Measurements from ENCODE around the gene PER1.
A peak's percentile ranks its signal among the peaks of the same experiment; 100 is the strongest.

The PER1 gene

DNA sequence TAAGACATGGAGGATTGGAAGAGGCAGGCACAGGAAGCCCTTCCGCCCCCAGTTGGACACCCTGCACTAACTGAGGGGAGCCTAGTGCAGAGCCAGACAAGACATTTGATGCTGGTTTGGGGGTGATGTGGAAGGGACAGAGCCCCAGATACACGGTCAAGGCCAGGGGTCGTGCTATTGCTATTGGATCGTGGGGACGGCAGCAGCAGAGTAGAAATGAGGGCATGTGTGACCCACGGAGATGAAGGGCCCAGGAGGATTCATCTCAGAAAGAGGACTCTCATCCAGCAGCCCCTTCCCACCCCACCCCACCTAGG, 12.6 kb upstream of the PER1 start:
- DNase-seq, result no peak

DNA sequence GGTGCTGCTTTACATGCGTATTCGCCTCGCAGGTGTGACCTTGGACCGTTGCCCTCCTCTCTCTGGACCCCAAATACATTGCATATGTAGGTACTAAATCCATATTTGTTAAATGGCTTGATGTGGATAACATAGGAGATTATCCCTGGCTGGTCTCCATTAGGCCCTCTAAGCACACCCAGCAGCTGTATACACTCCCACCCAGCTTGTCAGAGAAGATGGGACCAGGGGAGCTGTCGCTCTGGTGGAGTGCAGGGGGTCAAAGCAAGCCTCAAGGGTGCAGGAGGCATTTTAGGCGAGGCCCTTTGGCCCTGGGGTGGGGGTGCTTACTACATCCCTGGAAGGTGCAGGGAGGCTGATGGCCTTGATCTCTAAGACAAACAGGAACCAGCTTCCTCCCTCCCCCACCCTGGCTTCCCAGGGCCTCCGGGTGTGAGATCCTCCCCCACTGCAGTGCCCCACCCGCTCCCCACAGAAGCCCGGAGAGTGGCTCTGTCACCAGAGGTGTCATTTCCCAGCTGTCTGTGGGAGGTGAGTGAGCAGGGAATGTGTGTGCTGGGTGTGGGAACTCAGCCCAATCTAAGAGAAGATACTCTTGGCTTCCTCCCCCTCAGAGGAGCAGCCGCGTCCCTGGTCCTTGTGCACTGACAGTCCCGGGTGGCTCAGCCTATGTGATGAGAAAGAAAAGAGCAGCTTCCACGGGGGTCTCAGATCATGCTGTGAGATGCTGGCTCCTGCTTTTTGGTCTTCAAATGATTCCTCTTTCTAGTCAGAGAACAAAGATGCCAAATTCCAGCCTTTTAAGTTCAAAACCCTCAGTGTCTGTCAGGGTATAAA, 12.0 kb upstream of the PER1 start:
- DNase-seq, result peak; percentile 63 to 70

DNA sequence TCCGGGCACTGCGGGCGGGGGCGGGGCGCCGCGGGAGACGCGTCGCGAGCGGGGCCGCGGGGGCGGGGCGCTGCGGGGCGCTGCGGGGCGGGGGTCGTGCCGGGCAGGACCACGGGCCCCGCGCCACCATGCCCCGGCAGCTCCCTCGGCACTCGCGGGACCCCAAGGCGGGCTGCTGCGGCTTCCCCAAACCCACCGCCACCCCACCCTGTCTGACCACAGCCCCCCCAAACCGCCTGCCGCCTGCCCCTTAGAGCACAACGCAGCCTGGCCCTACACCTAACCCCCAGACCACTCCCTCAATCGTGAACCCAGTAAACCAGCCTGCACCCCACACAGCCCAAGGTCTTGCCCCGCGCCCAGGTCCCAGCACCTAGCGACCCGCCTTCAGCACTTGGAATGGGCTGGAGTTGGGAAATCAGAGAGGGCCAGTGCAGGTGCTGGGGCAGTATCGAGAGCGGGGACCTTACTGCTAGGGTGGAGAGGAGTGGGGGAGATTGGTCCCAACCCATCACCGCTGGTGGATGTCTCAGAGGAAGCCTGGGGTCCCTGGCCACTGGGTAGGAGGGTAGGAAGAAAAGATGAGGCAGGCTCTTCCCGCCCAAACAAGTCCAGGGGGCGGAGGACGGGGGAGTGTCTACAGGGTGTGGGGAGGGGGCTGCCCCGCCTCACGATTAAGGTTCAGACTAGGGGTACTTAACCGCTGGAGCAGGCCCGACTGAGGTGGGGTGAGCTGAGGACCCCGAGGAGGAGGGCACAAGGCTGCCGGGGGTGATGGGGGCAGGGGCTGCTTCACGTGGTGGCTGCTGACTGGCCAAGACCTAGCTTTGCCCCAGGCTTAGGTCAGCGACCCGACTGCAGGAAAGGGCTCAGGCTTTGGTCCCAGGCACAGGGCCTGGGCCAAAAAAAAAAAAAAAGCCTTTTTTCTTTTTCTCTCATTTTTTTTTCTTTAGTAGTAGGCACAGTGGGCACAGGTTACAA, 11.1 kb upstream of the PER1 start:
- DNase-seq, result no peak

DNA sequence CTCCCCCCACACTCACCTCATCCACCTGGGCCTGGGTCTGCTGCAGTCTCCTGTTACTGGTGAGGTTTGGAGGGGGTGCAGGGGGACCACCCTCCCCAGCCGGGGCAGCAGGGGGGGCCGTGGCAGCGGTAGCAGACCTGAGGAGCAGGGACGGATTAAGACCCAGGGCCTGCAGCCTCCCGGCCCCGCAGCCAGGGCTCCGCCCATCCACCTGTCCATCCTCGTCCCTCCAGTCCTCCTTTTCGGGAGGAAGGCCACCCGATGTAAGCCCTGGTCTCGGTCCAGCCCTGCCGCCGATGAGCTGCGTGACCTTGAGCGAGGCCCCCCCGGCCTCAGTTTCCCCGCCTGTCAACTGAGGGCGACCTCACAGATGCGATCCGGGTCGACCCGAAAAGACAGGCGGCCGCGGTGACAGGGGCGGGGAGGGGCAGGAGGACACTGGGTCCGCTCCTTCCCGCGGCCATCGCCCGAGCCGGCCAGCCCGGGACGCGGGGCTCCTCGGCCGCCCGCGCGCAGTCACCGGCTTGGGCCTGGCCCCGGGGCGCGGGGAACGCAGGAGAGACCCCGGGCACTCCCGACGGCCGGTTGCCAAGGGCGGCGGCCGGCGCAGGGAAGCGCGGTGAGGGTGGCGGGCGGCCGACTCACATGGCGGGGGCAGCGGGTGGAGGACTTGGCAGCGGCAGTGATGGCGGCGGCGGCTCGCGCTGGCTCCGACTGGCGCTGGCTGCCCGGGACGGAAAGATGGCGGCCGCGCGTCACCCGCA, 10.2 kb upstream of the PER1 start, which contains the start of gene VAMP2:
Gene VAMP2, minus strand, starts transcription at position 716 of the 764 bp plus-strand sequence. Its CDS starts 69 bp downstream, at position 647.
- peak; percentile 71 to 82 for DNase-seq

DNA sequence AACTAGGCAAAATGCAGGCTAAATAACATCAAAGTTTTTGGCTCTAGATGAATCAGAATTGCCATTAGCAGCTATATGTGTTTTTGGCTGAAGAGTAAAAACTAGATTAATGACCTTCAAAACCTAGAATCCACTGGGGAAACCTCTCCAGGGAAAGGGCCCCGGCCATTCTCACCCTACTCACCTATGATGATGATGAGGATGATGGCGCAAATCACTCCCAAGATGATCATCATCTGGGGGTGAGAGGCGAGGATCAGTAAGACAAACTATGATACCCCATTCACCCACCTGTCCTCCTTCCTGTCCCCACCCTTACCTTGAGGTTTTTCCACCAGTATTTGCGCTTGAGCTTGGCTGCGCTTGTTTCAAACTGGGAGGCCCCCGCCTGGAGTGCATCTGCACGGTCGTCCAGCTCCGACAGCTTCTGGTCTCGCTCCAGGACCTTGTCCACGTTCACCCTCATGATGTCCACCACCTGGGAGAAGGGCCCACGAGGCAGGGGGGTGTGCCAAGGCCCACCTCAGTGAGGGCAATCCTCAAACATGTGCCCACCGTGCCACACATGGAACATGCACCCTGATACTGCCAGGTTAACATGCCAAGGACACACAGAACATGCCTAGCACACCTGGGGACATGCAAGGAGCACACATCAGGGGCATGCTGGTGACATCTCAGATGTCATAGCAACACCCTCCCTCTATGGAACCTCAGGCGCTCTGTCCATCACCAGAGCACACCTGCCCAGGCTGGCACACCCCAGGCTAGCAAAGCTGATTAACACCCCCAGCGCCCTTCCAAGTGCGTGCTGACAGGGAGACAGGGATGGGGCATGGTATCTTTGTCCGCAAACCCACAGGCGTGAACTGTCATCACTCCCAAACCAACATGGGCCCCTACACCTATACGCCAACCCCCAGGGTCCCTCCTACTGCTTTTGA, 9.4 kb upstream of the PER1 start:
- no peak for DNase-seq

DNA sequence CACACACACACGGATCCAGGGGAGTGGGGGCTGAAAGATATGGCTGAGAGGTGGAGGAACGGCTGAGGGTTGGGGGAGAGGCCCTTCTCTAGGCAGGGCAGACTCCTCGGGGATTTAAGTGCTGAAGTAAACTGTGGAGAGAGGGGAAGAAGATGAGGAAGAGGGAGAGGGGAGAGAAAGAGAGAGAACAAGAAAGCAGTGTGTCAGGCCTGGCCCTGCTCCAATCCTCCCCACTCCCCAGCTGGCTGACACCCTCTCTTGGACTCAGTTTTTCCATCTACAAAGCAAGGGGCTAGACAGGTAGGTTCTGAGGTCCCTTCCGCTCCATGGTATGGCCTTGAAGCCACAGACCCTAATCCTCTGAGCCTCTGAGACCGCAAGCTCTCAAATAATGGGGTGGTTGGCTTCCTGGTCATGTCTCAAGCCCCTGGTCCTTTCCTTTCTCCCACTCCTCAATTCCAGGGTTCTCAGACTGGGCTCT, 8.6 kb upstream of the PER1 start:
- DNase-seq, result no peak

DNA sequence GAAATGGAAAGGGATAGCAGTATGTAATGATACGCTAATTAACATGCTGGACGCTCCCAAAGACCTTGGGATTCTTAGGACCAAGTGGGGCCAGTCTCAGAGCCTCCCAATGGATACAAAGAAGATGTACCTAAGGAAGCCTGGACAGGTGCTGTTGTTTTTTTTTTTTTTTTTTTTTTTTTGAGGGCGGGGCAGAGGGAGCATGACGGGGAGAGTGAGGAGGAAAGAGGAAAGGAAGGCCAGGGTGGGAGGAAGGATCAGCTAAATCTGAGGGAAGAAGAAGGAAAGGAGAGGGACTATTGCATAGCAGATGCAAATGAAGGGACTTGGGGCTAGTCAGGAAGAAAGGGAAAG, 8.0 kb upstream of the PER1 start:
- no peak for DNase-seq

DNA sequence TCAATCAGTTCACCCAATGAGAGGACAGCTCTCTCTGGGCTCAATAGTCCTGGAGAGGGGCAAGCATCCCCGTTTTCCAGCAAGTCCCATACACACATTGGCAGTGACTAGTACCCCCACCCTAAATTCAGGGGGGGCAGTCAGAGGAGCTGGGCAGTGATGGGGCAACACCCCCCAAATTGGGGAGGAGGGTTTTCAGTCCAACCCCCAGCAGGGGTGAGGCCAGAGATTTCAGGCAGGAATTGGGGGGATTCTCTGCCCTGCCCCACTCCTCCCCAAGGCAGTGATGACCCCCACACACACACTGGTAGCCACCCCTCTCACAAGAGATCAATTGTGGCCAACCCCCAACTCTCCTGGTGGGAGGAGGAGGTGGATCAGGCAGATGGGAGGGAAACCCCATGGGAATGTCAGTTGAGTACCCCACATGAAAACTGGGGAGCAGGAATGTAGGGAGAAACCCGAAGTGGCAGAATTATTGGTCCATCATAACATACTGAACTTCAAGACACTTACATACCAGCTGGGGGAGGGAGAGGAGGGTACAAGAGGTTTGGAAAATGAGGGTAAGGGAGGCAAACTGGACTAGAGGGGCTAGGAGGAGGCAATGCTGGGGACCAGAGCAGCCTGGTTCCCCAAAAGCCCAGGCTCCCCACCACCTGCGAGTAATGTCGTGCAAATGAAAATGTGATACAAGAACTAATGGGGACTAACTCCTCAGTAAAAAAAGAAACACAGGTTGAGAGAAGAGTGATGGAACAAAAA, 7.4 kb upstream of the PER1 start:
- DNase-seq, result no peak

DNA sequence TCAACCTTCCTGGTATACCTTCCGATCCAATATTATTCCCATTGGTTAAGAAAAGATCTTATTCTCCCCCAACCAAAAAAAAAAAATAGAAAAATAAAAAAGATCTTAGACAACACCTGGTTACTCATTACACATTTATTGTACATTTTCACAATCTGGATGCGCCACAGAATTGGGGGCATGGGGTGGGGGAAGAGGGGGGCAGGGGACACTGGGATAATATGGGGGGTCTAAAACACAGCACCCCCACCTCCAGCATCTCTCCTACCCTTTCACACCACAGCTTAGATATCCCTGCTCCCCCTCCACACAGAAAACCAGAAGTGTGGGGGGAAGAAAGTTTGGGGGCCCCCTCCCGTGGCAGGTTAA, 6.8 kb upstream of the PER1 start:
- DNase-seq, result no peak

DNA sequence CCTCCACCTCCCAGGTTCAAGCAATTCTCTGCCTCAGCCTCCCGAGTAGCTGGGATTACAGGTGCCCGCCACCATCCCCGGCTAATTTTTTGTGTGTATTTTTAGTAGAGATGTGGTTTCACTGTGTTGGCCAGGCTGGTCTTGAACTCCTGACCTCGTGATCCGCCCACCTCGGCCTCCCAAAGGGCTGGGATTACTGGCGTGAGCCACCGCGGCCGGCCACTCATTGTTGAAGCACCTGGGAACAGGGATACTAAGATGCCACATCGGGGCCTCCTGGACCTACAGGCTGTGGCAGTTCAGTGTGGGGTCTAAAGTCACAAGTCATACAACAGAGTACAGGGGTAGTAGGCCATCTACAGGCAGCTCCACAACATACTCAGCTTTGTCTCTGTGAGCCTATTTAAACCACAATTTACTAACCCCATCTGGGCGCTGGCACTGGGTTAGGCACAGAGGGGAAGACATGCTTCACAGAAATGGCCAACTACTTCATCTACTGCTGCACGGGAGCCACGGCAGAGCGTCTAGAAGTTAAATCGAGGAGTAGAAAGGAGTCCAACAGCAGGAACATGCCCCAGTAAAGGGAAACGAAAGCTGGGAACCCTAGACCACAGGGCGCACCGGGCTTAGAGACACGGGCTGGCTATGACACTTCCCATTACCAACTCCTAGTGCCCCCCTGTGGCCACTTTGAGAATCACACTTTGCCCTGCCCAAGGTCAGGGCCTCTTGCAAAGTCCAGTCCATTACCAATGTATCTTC, 6.2 kb upstream of the PER1 start:
- peak; percentile 89 to 94 for DNase-seq

DNA sequence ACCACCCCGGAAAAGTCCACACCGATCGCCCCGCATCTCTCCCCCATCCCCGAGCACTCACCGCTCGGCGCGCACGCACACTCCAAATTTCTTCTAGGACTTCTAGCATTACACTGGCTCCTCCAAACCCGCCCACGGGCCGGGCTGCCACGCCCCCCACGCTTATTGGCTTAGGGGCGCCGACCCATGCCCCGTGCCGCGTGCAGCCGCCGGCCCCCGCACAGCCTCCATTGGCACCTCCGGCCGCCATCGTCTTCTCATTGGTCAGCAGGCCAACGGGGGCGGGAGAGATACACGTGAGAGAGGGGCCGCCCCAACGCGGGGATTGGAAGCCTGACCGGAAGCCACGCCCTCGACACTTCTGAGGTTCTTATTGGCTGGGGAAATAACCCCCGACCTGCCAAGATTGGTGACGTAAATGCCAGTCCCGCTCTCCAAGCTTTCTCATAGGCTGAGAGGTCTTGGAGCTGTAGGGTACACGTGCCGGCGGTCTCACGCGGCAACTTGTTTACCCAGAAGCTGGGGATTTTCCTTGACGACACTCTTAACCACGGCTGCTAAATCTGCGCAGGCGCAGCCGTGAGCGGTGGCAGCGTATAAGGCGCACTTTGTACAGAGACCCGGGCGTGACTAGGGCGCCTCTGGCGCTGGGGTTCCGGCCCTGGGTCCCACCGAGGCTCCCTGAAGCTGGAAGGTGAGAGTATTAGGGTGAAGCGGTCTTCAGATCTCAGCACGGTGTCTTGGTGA, 4.2 kb upstream of the PER1 start:
- DNase-seq, result peak; percentile 99 to 100

DNA sequence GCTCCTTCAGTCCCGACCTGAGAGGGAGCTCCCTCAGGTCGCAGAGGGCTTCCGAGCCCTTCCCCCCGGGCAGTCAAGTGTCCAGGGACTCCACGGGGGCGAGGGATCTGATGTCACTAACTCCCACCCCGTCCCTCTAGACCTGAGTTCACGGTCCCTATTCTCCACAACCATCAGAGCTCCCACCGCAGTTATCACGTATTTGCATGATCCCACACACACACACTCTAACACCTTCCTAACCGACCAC, 3.7 kb upstream of the PER1 start:
- DNase-seq, result no peak

DNA sequence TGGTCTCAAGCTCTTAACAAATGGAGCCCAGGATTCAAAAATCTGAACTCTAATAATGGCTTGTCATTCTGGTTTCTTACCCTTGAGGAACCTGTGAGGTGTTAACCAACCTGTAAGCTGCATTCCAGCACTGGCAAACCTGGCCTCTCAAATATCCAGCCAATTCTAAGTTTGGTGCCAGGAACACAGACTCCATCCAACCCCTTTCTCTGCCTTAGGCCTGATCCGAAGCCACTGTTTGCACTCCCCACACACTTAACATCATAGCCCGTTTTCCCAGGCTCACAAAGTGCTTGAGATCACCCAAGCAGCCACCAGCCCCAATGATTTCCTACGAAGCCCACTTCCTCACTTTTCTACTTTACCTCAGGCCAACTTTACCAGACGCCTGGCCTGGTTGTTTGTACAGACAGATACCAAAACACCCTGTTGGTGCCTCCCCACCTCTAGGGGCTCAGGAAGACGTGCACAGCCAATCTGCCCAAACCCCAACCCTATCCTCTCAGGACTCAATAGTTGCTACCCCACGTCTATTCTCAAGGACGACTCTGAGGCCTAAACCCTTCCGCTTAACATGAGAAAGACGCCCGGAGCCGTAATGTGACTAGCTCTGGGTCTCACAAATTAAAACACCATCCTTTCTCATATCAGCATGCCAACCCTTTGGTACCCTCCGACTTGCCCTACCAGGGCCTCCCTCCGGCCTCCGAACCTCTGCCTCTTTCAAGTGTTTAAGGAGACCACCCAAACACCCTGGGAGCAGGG, 3.2 kb upstream of the PER1 start:
- no peak for DNase-seq

DNA sequence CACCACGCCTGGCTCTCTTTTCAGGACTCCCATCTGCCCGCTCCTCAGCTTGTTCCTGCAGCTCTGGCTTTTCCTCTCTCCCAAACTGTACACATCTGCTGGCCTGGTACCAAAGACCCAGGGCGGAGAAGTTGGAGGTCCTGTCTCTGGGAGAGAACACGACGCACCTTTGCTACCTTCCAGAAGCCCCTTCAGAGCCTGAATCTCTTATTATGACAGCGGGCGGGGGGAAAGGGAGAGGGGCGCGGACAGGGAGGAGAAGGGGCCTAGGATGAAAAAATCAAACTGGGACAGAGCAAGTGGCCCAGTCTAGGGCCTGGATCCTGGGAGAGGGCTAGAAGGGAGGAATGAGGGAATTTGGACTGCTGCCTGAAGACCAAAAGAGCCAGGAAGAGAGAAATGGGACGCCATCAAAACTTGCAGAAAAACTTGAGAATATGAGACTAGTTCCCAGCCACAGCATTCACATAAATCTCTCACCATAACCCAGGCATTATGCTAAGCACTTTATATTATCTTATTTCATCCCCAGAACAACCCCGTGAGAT, 2.5 kb upstream of the PER1 start:
- no peak for DNase-seq

DNA sequence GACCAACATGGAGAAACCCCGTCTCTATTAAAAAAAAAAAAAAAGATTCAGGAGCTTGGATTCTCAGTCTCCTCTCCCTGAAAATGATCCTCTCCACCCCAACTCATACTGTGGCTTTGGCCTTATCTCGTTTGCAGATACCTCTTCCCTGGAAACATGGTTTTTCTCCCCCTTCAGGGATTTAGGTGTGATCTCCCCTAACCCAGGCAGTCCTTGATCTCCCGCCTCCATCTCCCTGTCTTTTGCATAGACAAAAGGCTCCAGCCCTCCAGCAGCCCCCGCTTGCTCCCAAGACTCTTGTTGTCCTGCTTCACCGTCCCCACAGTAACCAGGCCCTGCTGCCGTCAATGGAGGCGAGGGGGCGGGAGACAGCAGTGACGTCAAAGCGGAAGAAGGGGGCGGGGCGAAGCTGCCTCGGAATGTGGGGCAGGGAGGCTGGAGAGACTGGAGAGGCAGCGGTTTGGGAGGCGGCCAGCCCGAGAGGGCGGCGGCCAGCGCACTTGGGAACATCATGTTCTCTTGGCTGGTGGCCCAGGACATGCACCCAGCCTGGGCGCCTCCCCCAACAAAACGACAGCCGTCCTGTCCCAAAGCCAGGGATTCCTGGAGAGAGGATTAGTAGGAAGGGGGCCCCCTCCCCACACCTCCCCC, 1.9 kb upstream of the PER1 start:
- peak; percentile 82 to 87 for DNase-seq

DNA sequence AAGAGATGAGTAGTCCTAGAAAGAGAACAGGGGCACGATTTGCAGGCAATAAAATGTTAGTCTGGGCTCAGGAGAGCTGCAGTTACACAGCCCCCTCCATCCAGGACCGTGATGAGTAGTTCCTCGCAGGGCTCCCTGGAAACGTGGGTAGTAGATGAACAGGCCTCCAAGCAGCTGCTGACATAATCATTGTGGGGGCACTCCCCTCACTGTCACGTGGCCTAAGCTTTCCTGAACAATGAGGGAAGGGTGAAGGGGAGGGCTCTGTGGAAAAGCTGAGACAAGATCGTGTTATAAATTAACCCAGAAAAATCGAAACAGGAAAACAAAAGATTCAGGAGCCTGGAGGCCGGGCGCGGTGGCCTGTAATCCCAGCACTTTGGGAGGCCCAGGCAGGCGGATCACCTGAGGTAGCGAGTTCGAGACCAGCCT, 1.3 kb upstream of the PER1 start:
- DNase-seq, result peak; percentile 48 to 50

DNA sequence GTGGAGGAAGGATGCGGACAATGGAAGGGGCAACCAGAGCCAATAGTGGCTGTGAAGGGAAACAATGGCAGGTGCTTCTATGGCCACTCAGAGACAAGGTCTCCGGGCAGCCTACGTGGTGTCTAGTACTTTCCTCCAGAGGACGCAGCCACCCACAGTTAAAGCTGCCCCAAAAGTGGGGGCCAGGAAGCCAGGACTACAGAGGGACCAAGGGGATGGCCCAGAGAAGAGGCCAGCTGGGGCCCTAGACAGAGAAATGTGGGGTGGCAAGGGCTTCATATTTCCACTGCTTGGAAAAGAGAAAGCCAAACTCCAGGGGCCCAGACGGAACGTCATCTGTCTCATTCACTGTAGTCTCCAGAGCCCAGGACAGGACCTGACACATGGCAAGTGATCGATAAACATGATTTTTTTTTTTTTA, 837 bp upstream of the PER1 start:
- no peak for DNase-seq

DNA sequence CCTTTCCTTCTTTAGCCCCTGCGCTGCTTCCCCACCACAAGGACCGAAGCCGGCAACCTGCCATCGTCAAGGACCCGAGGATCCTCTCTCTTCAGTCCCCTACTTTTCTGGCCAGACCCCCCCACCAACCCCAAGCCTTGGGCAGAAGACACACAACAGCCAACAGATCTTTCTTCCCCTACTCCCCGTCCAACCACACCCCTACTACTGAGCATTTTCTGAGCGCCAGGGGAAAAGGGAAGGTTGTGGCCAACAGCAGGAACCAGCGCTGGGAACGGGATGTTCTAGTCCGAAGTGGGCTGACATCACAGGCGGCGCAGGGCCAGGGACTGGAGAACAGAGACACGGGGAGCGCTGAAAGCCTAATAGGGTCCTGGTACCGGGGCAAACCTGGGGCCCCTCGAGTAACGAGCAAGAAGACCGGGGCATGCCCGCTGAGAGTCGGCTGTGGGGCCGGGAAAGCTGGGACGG, 528 bp downstream of the PER1 start:
- no peak for DNase-seq
